OCI-LY7 (cell line): ENCODE results near the gene NMT1.

Source experiments
- EZH2phosphoT487 ChIP-seq: fragments of 200-600 bp; sonication (generic); IDR thresholded peaks from 2 replicates; pipeline ENCODE4 v1.6.1; 2018; ENCODE audit warnings: low read depth, borderline replicate concordance, mild to moderate bottlenecking, mixed run types, antibody characterized with exemption, low read length, moderate library complexity, mixed read lengths
- TF ChIP-seq, protein P1 (sequence below): fragments of 200-600 bp; sonication (generic); conservative IDR thresholded peaks from 2 replicates; pipeline ENCODE4 v1.5.1; 2014; ENCODE audit warnings: mild to moderate bottlenecking, antibody characterized with exemption, low read length, moderate library complexity, mixed read lengths

DNA sequence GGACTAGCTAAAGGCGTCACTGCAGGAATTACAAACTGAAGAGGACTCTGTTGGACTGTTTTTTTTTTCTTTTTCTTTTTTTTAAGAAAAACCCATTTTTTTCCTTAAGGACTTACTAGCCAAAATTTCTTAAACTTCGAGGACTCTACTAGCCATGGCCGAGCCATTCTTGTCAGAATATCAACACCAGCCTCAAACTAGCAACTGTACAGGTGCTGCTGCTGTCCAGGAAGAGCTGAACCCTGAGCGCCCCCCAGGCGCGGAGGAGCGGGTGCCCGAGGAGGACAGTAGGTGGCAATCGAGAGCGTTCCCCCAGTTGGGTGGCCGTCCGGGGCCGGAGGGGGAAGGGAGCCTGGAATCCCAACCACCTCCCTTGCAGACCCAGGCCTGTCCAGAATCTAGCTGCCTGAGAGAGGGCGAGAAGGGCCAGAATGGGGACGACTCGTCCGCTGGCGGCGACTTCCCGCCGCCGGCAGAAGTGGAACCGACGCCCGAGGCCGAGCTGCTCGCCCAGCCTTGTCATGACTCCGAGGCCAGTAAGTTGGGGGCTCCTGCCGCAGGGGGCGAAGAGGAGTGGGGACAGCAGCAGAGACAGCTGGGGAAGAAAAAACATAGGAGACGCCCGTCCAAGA, 88.0 kb downstream of the NMT1 start:
- TF ChIP-seq, protein P1, sequence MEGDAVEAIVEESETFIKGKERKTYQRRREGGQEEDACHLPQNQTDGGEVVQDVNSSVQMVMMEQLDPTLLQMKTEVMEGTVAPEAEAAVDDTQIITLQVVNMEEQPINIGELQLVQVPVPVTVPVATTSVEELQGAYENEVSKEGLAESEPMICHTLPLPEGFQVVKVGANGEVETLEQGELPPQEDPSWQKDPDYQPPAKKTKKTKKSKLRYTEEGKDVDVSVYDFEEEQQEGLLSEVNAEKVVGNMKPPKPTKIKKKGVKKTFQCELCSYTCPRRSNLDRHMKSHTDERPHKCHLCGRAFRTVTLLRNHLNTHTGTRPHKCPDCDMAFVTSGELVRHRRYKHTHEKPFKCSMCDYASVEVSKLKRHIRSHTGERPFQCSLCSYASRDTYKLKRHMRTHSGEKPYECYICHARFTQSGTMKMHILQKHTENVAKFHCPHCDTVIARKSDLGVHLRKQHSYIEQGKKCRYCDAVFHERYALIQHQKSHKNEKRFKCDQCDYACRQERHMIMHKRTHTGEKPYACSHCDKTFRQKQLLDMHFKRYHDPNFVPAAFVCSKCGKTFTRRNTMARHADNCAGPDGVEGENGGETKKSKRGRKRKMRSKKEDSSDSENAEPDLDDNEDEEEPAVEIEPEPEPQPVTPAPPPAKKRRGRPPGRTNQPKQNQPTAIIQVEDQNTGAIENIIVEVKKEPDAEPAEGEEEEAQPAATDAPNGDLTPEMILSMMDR = peak; percentile 94
- no peak for TF ChIP-seq EZH2phosphoT487
